ENCODE measurements around the gene MRPS9.

Gene MRPS9

GRCh38 chr2:105102001-105102400 is 64.1 kb downstream of the MRPS9 start:
- TF ChIP-seq CTCF (IDR thresholded peaks at IDR 0.05; ENCODE audit: low read depth, low read length) = no peak
- no peak for DNase-seq (ENCODE audit: low read depth, low spot score)
- no peak overlapping the region for H3K4me3 ChIP-seq (ENCODE audit: low read depth, low read length)
- in situ Hi-C loops (cut with HindIII; ENCODE audit: low sequenced_read_pairs) = no loop called here

- peak; percentile 78 for DNase-seq (ENCODE audit: low read depth, low spot score)
- H3K4me3 ChIP-seq (ENCODE audit: low read depth, low read length) = no peak overlapping the region
- no peak for TF ChIP-seq CTCF (IDR thresholded peaks at IDR 0.05; ENCODE audit: low read depth, low read length)
- in situ Hi-C loops (cut with HindIII; ENCODE audit: low sequenced_read_pairs) = no loop called here
These were observed 65.1 kb downstream of the MRPS9 start for GRCh38 chr2:105102963-105103421.

GRCh38 chr2:105103481-105103880 is 65.6 kb downstream of the MRPS9 start:
- in situ Hi-C loops (cut with HindIII; ENCODE audit: low sequenced_read_pairs) = no loop called here
- no peak overlapping the region for H3K4me3 ChIP-seq (ENCODE audit: low read depth, low read length)
- no peak for TF ChIP-seq CTCF (IDR thresholded peaks at IDR 0.05; ENCODE audit: low read depth, low read length)
- peak; percentile 8 for DNase-seq (ENCODE audit: low read depth, low spot score)

GRCh38 chr2:105104208-105104731 is 66.4 kb downstream of the MRPS9 start:
- H3K4me3 ChIP-seq (ENCODE audit: low read depth, low read length) = no peak overlapping the region

GRCh38 chr2:105110295-105110829 is 72.5 kb downstream of the MRPS9 start:
- H3K4me3 ChIP-seq (ENCODE audit: low read depth, low read length) = no peak overlapping the region
- in situ Hi-C loops (cut with HindIII; ENCODE audit: low sequenced_read_pairs) = no loop called here
- no peak for DNase-seq (ENCODE audit: low read depth, low spot score)
- TF ChIP-seq CTCF (IDR thresholded peaks at IDR 0.05; ENCODE audit: low read depth, low read length) = no peak

More at GRCh38 chr2:105104208-105104731, 66.4 kb downstream of the MRPS9 start:
- in situ Hi-C loops (cut with HindIII; ENCODE audit: low sequenced_read_pairs) = no loop called here
- peak; percentile 89 for DNase-seq (ENCODE audit: low read depth, low spot score)
- TF ChIP-seq CTCF (IDR thresholded peaks at IDR 0.05; ENCODE audit: low read depth, low read length) = no peak

GRCh38 chr2:105111365-105112150 is 73.7 kb downstream of the MRPS9 start:
- no peak overlapping the region for H3K4me3 ChIP-seq (ENCODE audit: low read depth, low read length)
- no peak for DNase-seq (ENCODE audit: low read depth, low spot score)
- in situ Hi-C loops (cut with HindIII; ENCODE audit: low sequenced_read_pairs) = no loop called here
- no peak for TF ChIP-seq CTCF (IDR thresholded peaks at IDR 0.05; ENCODE audit: low read depth, low read length)
